ENCODE data around the gene PDE9A. TPM values are rescaled to one million over a fixed set of nuclear protein-coding genes. Genes with fewer than 3 reads are reported as not detected.
"Not testable (repeated sequence)": the region's sequence is repeated elsewhere in the genome, so short reads cannot be mapped to it uniquely, and the experiment has no call there.

The PDE9A gene
- total RNA-seq, 1 experiment from 2014 or later: 31.9 TPM

- Histone ChIP-seq H2BK12ac (ENCODE audit: insufficient read length, low read depth, low read length) (no peak overlapping the region), H3K79me2 (ENCODE audit: insufficient read depth, low read length) (no peaks in the 10 kb centered on the region), H2BK120ac (ENCODE audit: low read depth, low read length, poor library complexity, severe bottlenecking) (no peak overlapping the region), H2BK5ac (ENCODE audit: insufficient read length, low read length) (no peak overlapping the region), H3K23ac (ENCODE audit: insufficient read length, low read depth, low read length) (no peak overlapping the region), H3K9me3 (ENCODE audit: control insufficient read depth, low read depth, low read length) (no peaks in the 10 kb centered on the region), H3K4me1 (ENCODE audit: insufficient read depth, low read length) (no peaks in the 10 kb centered on the region; the same call in 1 of the 2 replicates), H4K91ac (ENCODE audit: insufficient read length, low read depth, low read length) (no peak overlapping the region), H2AK5ac (ENCODE audit: insufficient read length, low read length) (no peak overlapping the region), H3K4me2 (ENCODE audit: insufficient read depth, insufficient read length, low read length) (no peak overlapping the region), H3K9ac (ENCODE audit: extremely low read depth, insufficient read length, low read length) (no peak overlapping the region), H4K20me1 (ENCODE audit: control insufficient read depth, insufficient read depth, insufficient read length) (no peaks in the 10 kb centered on the region), H4K5ac (ENCODE audit: insufficient read length, low read depth, low read length) (no peak overlapping the region), H4K8ac (replicated peaks; ENCODE audit: insufficient read length, low read depth, low read length) (no peak overlapping the region), H3T11ph (ENCODE audit: low read length) (no peak overlapping the region), H3K4ac (ENCODE audit: low read depth, low read length) (no peak overlapping the region), H2BK20ac (ENCODE audit: low read depth, low read length, poor library complexity, severe bottlenecking) (no peak overlapping the region), H3K14ac (ENCODE audit: insufficient read depth, low read length) (no peak overlapping the region), H3K56ac (ENCODE audit: insufficient read length, low read depth, low read length) (no peak overlapping the region), H2BK15ac (ENCODE audit: low read depth, low read length) (no peak overlapping the region), H2AFZ (ENCODE audit: low read length) (no peak overlapping the region), H3K18ac (ENCODE audit: insufficient read length, low read depth, low read length) (no peak overlapping the region), H3K27ac (ENCODE audit: insufficient read length, low read depth, low read length) (no peak overlapping the region), H3K23me2 (ENCODE audit: insufficient read length, low read depth, low read length, poor library complexity, severe bottlenecking) (peaks cover 5% of the 10 kb centered on the region), H3K27me3 (ENCODE audit: insufficient read depth, low read length) (no peaks in the 10 kb centered on the region), H3K79me1 (ENCODE audit: insufficient read depth, low read depth, low read length, poor library complexity, severe bottlenecking) (no peaks in the 10 kb centered on the region)
- Mint-ChIP-seq H3K9me3 (no peaks in the 10 kb centered on the region), H3K27me3 (ENCODE audit: low read depth) (peaks cover 22% of the 10 kb centered on the region), H3K36me3 (ENCODE audit: insufficient read depth in 1 of 3, low read depth in 3 of 3) (no peaks in the 10 kb centered on the region), H3K4me3 (no peak overlapping the region), H3K4me1 (peaks cover 13 to 15% of the 10 kb centered on the region in 2 experiments), H3K27ac (no peak overlapping the region)
- no peak for DNase-seq
- TF ChIP-seq CTCF (conservative IDR thresholded peaks at IDR 0.05): no peak
- WGBS (ENCODE audit: extremely low coverage, insufficient read length, low lambda C conversion rate): no CpG with 5 or more reads among the region's 15 CpGs
Measured at GRCh38 chr21:42627527-42628289, 25.7 kb upstream of the PDE9A start.

DNA sequence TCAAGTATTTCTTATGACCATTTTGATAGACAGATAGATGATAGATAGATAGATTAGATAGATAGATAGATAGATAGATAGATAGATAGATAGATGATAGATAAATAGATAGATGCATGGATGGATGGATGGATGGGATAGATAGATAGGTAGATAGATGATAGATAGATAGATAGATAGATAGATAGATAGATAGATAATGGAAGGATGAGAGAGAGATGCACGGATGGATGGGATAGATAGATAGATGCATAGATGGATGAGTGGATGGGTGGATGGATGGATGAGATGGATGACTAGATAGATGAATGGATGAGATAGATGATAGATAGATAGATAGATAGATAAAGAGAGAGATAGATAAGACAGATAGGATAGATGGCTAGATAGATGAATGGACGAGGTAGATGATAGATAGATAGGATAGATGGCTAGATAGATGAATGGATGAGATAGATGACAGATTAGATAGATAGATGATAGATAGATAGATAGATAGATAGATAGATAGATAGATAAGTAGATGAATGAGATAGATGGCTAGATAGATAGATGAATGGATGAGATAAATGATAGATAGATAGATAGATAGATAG, 24.9 kb upstream of the PDE9A start:
- not testable (repeated sequence) for H3T11ph ChIP-seq (ENCODE audit: low read length); H4K5ac ChIP-seq (ENCODE audit: insufficient read length, low read depth, low read length); H3K79me2 ChIP-seq (ENCODE audit: insufficient read depth, low read length); H3K4me3 Mint-ChIP-seq; H3K27ac ChIP-seq (ENCODE audit: insufficient read length, low read depth, low read length); H3K56ac ChIP-seq (ENCODE audit: insufficient read length, low read depth, low read length); H2BK120ac ChIP-seq (ENCODE audit: low read depth, low read length, poor library complexity, severe bottlenecking); H3K4me2 ChIP-seq (ENCODE audit: insufficient read depth, insufficient read length, low read length); H3K36me3 Mint-ChIP-seq (ENCODE audit: insufficient read depth in 1 of 3, low read depth in 3 of 3); H3K79me1 ChIP-seq (ENCODE audit: insufficient read depth, low read depth, low read length, poor library complexity, severe bottlenecking); H4K8ac ChIP-seq (replicated peaks; ENCODE audit: insufficient read length, low read depth, low read length); H3K27me3 ChIP-seq (ENCODE audit: insufficient read depth, low read length); H2BK12ac ChIP-seq (ENCODE audit: insufficient read length, low read depth, low read length); H3K18ac ChIP-seq (ENCODE audit: insufficient read length, low read depth, low read length); H2BK15ac ChIP-seq (ENCODE audit: low read depth, low read length); H3K4ac ChIP-seq (ENCODE audit: low read depth, low read length); DNase-seq; H4K91ac ChIP-seq (ENCODE audit: insufficient read length, low read depth, low read length); H3K14ac ChIP-seq (ENCODE audit: insufficient read depth, low read length); H3K23ac ChIP-seq (ENCODE audit: insufficient read length, low read depth, low read length); H2AK5ac ChIP-seq (ENCODE audit: insufficient read length, low read length); H3K9ac ChIP-seq (ENCODE audit: extremely low read depth, insufficient read length, low read length); H3K23me2 ChIP-seq (ENCODE audit: insufficient read length, low read depth, low read length, poor library complexity, severe bottlenecking); H3K27ac Mint-ChIP-seq; H4K20me1 ChIP-seq (ENCODE audit: control insufficient read depth, insufficient read depth, insufficient read length); H2AFZ ChIP-seq (ENCODE audit: low read length); H2BK20ac ChIP-seq (ENCODE audit: low read depth, low read length, poor library complexity, severe bottlenecking); H3K9me3 Mint-ChIP-seq; H3K4me1 ChIP-seq (ENCODE audit: insufficient read depth, low read length); H3K9me3 ChIP-seq (ENCODE audit: control insufficient read depth, low read depth, low read length); H2BK5ac ChIP-seq (ENCODE audit: insufficient read length, low read length)
- WGBS (ENCODE audit: extremely low coverage, insufficient read length, low lambda C conversion rate): 100% methylated on average over 1 of the region's 2 CpGs
- Mint-ChIP-seq H3K4me1 (peaks cover 16 to 17% of the 10 kb centered on the region in 2 experiments), H3K27me3 (ENCODE audit: low read depth) (peaks cover 21% of the 10 kb centered on the region)
